HL-60 (cell line): Measurements from ENCODE around the gene EFCAB10.

ENCODE experiments used
- DNase-seq, 2 experiments: peaks; one replicate each; pipeline ENCODE4 v3.0.0-alpha.2; 2010 to 2020; ENCODE audit warnings: low read depth in 1 of 2, low spot score in 1 of 2
- H3K27ac ChIP-seq: fragments of 250-450 bp; sonication (Bioruptor Pico); replicated peaks from 2 replicates; pipeline ENCODE4 v1.5.1; 2020; ENCODE audit warnings: mild to moderate bottlenecking, moderate library complexity
- H3K27me3 ChIP-seq: fragments of 250-450 bp; sonication (Bioruptor Pico); 2 replicates; pipeline ENCODE4 v1.5.1; 2021; ENCODE audit warnings: mild to moderate bottlenecking, moderate library complexity; ENCODE audit not compliant: insufficient read depth, poor library complexity, severe bottlenecking
- H3K4me3 ChIP-seq: replicated peaks from 2 replicates; pipeline ENCODE4 v1.5.1; 2011; ENCODE audit warnings: mild to moderate bottlenecking, control low read depth, low read length; ENCODE audit not compliant: insufficient read depth
- CTCF ChIP-seq: IDR thresholded peaks from one replicate; pipeline ENCODE4 v1.5.1; 2011; ENCODE audit warnings: low read length, control low read depth, inconsistent platforms; ENCODE audit not compliant: insufficient read depth
- GABPA ChIP-seq: IDR thresholded peaks from 2 replicates; pipeline ENCODE4 v1.6.1; 2012; ENCODE audit warnings: low read depth
- POLR2AphosphoS5 ChIP-seq: IDR thresholded peaks from 2 replicates; pipeline ENCODE4 v1.6.1; 2012; ENCODE audit warnings: low read depth
- REST ChIP-seq: IDR thresholded peaks from 2 replicates; pipeline ENCODE4 v1.6.1; 2012; ENCODE audit warnings: low read depth; ENCODE audit not compliant: insufficient replicate concordance
- SPI1 ChIP-seq: IDR thresholded peaks from 2 replicates; pipeline ENCODE4 v1.6.1; 2012; ENCODE audit warnings: low read depth, mild to moderate bottlenecking, borderline replicate concordance

EFCAB10 gene

GRCh38 chr7:105622106-105622731 is 40.9 kb upstream of the EFCAB10 start:
- no peak overlapping the region for H3K4me3 ChIP-seq
- no peak overlapping the region for H3K27ac ChIP-seq
- no peaks in the 10 kb centered on the region for H3K27me3 ChIP-seq
- TF ChIP-seq CTCF, result no peak
- TF ChIP-seq GABPA, result no peak
- no peak for TF ChIP-seq SPI1
- no peak for TF ChIP-seq REST
- TF ChIP-seq POLR2AphosphoS5, result no peak
- DNase-seq, result no peak

- no peak for DNase-seq
- Histone ChIP-seq H3K27me3 (no peaks in the 10 kb centered on the region), H3K4me3 (no peak overlapping the region), H3K27ac (no peak overlapping the region)
- TF ChIP-seq REST, result no peak
- TF ChIP-seq SPI1, result no peak
- TF ChIP-seq POLR2AphosphoS5, result no peak
- TF ChIP-seq GABPA, result no peak
- TF ChIP-seq CTCF, result no peak
These were observed 40.3 kb upstream of the EFCAB10 start for GRCh38 chr7:105621617-105622016.

- DNase-seq, result no peak
- Histone ChIP-seq H3K27ac (no peak overlapping the region), H3K27me3 (no peaks in the 10 kb centered on the region), H3K4me3 (no peak overlapping the region)
- no peak for TF ChIP-seq REST
- TF ChIP-seq SPI1, result no peak
- no peak for TF ChIP-seq CTCF
- TF ChIP-seq GABPA, result no peak
- no peak for TF ChIP-seq POLR2AphosphoS5
These were observed 39.9 kb upstream of the EFCAB10 start for GRCh38 chr7:105621176-105621575.
